HepG2 (cell line): ENCODE measurements around the gene FGD6.

Experiments used
- ATAD3A ChIP-seq: sonication (generic); formaldehyde crosslinking; IDR thresholded peaks from 2 replicates; pipeline ENCODE4 v1.4.0; 2020; ENCODE audit warnings: missing genetic modification reagents
- EZH2 ChIP-seq: conservative IDR thresholded peaks from 2 replicates; pipeline ENCODE4 v1.6.1; 2012; ENCODE audit warnings: mild to moderate bottlenecking, low read depth, low read length, moderate library complexity
- FOXA3 ChIP-seq: IDR thresholded peaks from 2 replicates; pipeline ENCODE4 v1.6.1; 2016; ENCODE audit warnings: missing genetic modification reagents, missing compliant biosample characterization
- FOXJ3 ChIP-seq: sonication (generic); formaldehyde crosslinking; IDR thresholded peaks from 2 replicates; pipeline ENCODE4 v1.4.0; 2020; ENCODE audit warnings: missing genetic modification reagents, mild to moderate bottlenecking, borderline replicate concordance
- GABPA ChIP-seq, 2 experiments: IDR thresholded peaks; 2 replicates each; pipeline ENCODE4 v1.6.1; 2011 to 2016; ENCODE audit warnings: low read depth in 2 of 2, low read length in 1 of 2, missing biosample characterization in 1 of 2, missing genetic modification characterization in 1 of 2
- HDAC2 ChIP-seq: sonication (generic); formaldehyde crosslinking; IDR thresholded peaks from 2 replicates; pipeline ENCODE4 v1.4.0; 2020; ENCODE audit warnings: missing genetic modification reagents
- MAZ ChIP-seq, 2 experiments: sonication (generic) in 1 of 2; formaldehyde crosslinking in 1 of 2; IDR thresholded peaks; 2 replicates each; pipeline versions ENCODE4 v1.5.0 to v1.6.1; 2012 to 2020; ENCODE audit warnings: low read depth in 2 of 2, mild to moderate bottlenecking in 2 of 2, borderline replicate concordance in 1 of 2, improper control_type of control experiment in 1 of 2, low read length in 1 of 2, missing genetic modification reagents in 1 of 2, moderate library complexity in 1 of 2
- MTF1 ChIP-seq: sonication (generic); formaldehyde crosslinking; IDR thresholded peaks from 2 replicates; pipeline ENCODE4 v1.5.0; 2020; ENCODE audit warnings: missing genetic modification reagents
- SMC3 ChIP-seq: IDR thresholded peaks from 2 replicates; pipeline ENCODE4 v1.6.1; 2011; ENCODE audit warnings: low read length, improper control_type of control experiment
- SP1 ChIP-seq, 2 experiments: fragments of 450-650 bp in 1 of 2; sonication (generic) in 1 of 2; formaldehyde crosslinking in 1 of 2; IDR thresholded peaks; 2 replicates each; pipeline versions ENCODE4 v1.4.0 to v1.6.1; 2016 to 2020; ENCODE audit warnings: missing genetic modification reagents in 1 of 2
- TP53 ChIP-seq: sonication (generic); formaldehyde crosslinking; conservative IDR thresholded peaks from 2 replicates; pipeline ENCODE4 v1.4.0; 2020; ENCODE audit warnings: missing genetic modification reagents
- ZNF570 ChIP-seq: sonication (generic); formaldehyde crosslinking; IDR thresholded peaks from 2 replicates; pipeline ENCODE4 v1.4.0; 2020; ENCODE audit warnings: mild to moderate bottlenecking, missing genetic modification reagents, borderline replicate concordance
- ZSCAN22 ChIP-seq: sonication (generic); formaldehyde crosslinking; IDR thresholded peaks from 2 replicates; pipeline ENCODE4 v1.4.0; 2020; ENCODE audit warnings: mild to moderate bottlenecking, missing genetic modification reagents
- TF ChIP-seq, protein P1 (sequence below): sonication (generic); formaldehyde crosslinking; IDR thresholded peaks from 2 replicates; pipeline ENCODE4 v1.5.0; 2020; ENCODE audit warnings: mild to moderate bottlenecking, missing genetic modification reagents, moderate library complexity

DNA sequence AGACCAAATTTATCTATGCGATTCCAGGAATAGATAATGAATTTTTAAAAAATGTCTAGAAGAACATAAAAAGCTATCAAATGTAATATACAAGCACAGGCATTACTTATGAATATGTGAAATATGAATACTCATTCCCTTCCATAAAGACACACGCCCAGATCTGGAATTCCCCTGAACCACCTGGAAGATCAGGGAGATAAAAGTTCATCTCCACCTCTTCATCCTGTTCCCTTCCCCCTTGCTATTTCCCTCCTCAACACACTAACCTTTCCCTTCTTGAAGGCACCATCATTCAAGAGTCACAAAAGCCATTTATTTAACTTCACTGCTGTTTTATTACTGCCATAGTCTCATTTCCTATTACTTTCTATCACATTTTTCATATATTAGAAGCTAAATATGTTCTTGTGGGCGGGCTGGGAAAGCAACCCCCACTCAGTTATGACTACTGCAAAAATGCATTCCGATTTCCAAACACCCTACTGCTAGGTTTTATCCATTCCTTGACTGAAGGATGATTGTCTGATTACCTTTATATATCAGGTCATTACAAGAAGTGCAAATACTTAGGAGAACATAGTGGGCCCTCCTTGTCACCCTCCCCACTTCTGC, 16.1 kb downstream of the FGD6 start:
- TF ChIP-seq ZSCAN22 (CRISPR knock-in tag), result no peak
- TF ChIP-seq, protein P1, sequence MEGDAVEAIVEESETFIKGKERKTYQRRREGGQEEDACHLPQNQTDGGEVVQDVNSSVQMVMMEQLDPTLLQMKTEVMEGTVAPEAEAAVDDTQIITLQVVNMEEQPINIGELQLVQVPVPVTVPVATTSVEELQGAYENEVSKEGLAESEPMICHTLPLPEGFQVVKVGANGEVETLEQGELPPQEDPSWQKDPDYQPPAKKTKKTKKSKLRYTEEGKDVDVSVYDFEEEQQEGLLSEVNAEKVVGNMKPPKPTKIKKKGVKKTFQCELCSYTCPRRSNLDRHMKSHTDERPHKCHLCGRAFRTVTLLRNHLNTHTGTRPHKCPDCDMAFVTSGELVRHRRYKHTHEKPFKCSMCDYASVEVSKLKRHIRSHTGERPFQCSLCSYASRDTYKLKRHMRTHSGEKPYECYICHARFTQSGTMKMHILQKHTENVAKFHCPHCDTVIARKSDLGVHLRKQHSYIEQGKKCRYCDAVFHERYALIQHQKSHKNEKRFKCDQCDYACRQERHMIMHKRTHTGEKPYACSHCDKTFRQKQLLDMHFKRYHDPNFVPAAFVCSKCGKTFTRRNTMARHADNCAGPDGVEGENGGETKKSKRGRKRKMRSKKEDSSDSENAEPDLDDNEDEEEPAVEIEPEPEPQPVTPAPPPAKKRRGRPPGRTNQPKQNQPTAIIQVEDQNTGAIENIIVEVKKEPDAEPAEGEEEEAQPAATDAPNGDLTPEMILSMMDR (CRISPR knock-in tag), result no peak
- TF ChIP-seq FOXJ3 (CRISPR knock-in tag), result no peak
- no peak for TF ChIP-seq SP1 (IDR thresholded peaks at IDR 0.05)
- no peak for TF ChIP-seq SP1 (CRISPR knock-in tag; IDR thresholded peaks at IDR 0.05)
- no peak for TF ChIP-seq ZNF570 (CRISPR knock-in tag)
- no peak for TF ChIP-seq HDAC2 (CRISPR knock-in tag)
- TF ChIP-seq MAZ (IDR thresholded peaks at IDR 0.05; ENCODE audit: borderline replicate concordance, low read depth, low read length), result no peak
- no peak for TF ChIP-seq MAZ (CRISPR knock-in tag; IDR thresholded peaks at IDR 0.05; ENCODE audit: low read depth)
- no peak for TF ChIP-seq GABPA (IDR thresholded peaks at IDR 0.05; ENCODE audit: low read depth, low read length)
- no peak for TF ChIP-seq GABPA (CRISPR knock-in tag; IDR thresholded peaks at IDR 0.05; ENCODE audit: low read depth)
- no peak for TF ChIP-seq MTF1
- no peak for TF ChIP-seq ATAD3A (CRISPR knock-in tag)
- no peak for TF ChIP-seq TP53
- TF ChIP-seq EZH2, result no peak
- no peak for TF ChIP-seq SMC3
- TF ChIP-seq FOXA3 (CRISPR knock-in tag), result no peak
